Adrenal gland (tissue), 5 donors: ENCODE measurements around the gene KCNT2.

Experiments used
- POLR2A ChIP-seq, 2 donors: fragments of 450-650 bp; IDR thresholded peaks; one replicate each; pipeline ENCODE4 v1.6.1; 2017; ENCODE audit warnings: antibody characterized with exemption in 2 of 2, mild to moderate bottlenecking in 2 of 2, moderate library complexity in 1 of 2
- TF ChIP-seq, protein P1 (sequence below), 6 experiments: fragments of 450-650 bp in 4 of 6; fragments of 200-600 bp in 2 of 6; sonication (generic) in 1 of 6; IDR thresholded peaks; 1 replicate in 5 of 6; 2 replicates in 1 of 6; pipeline versions ENCODE4 v1.5.1 to v1.8.0; 2016 to 2021; ENCODE audit warnings: antibody characterized with exemption in 6 of 6, mild to moderate bottlenecking in 2 of 6, moderate library complexity in 1 of 6
- donor health status: DM: no; HTN: no; CAD: no.

DNA sequence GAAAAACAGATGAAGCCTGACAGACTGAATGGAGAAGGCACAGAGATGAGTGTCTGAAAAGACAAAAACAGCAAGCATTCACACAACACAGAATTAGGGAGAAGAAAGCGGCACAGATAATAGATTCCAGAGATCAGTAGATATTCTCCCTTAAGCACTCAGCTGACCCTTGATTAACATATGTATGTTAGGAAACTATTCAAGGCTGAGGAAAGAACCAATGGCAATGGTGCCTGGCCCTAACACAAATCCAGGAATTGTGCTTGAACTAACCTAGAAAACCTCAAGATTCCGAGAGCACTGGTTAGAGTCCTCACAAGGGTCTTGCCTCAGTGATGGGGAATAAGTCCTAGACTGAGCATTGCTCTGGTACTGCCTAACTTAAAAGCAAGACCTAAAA, 30.9 kb downstream of the KCNT2 start:
- TF ChIP-seq, protein P1, sequence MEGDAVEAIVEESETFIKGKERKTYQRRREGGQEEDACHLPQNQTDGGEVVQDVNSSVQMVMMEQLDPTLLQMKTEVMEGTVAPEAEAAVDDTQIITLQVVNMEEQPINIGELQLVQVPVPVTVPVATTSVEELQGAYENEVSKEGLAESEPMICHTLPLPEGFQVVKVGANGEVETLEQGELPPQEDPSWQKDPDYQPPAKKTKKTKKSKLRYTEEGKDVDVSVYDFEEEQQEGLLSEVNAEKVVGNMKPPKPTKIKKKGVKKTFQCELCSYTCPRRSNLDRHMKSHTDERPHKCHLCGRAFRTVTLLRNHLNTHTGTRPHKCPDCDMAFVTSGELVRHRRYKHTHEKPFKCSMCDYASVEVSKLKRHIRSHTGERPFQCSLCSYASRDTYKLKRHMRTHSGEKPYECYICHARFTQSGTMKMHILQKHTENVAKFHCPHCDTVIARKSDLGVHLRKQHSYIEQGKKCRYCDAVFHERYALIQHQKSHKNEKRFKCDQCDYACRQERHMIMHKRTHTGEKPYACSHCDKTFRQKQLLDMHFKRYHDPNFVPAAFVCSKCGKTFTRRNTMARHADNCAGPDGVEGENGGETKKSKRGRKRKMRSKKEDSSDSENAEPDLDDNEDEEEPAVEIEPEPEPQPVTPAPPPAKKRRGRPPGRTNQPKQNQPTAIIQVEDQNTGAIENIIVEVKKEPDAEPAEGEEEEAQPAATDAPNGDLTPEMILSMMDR (IDR thresholded peaks at IDR 0.05) = no peak
- no peak for TF ChIP-seq POLR2A (IDR thresholded peaks at IDR 0.05)
